ENCODE measurements around the gene CREB5. TPM values are rescaled to one million over a fixed set of nuclear protein-coding genes. Genes with fewer than 3 reads are reported as not detected.

The CREB5 gene
- total RNA-seq, 2 experiments from 2014 or later = not detected

DNA sequence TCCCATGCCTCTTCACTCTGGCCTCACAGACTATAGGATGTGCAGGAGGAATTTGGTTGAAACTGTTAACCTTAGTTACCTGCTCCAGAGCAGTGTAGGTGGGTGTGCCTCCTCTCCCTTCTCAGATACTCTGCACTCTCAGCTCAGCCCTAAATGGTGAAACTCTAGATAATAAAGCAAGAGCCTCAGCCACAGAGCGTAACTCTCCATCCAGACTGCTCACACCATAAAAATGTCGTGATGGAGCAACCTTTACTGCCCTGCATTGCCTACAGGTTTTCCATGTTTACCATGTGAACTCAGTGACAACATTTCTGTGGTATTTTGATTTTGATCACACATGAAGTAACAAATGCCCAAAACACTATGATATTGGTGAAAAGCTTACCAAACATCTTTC lies 227.7 kb downstream of the CREB5 start:
- no peak for DNase-seq
- no peak for ATAC-seq

DNA sequence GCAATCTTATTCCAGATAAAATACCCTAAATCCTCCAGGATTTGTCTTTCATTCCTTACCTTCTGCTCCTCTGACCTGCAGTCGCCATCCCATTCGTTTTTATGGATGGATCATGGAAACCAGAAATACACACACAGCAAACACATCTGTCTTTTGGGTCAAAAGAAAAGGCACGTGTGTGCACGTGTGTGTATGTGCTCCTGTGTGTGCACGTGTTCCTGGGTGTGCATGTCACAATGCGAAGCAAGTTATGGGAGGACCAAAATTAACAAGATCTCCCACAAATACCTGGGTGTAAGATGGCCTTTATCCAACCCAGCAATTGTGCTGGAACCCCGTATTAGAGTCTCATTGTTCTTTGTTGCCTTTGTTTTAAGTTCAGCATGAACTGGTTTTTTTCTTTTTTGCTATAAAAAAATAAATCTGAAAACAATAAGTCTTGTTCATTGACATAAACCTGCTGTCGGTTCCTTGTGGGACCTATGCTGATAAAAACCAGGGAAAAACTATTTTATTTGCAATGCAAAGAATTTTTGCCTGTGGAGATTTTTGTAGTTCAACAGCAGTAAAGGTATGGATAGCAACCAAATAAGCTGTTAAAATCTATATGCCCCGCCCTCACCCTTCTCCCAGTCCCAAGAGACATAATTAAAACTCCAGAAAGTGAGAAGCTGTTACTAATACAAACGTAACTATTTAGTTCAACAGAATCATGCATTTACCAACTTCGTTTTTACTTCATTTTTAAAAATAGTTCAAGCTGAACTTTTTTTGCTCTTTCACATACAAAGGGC lies 229.6 kb downstream of the CREB5 start:
- ChIA-PET CTCF (no interaction called here), POLR2A (no interaction called here)
- Mint-ChIP-seq H3K27ac (no peak overlapping the region), H3K4me3 (no peak overlapping the region), H3K4me1 (ENCODE audit: low read depth) (no peaks in the 10 kb centered on the region), H3K27me3 (ENCODE audit: low read depth) (no peaks in the 10 kb centered on the region), H3K36me3 (ENCODE audit: low read depth) (no peaks in the 10 kb centered on the region), H3K9me3 (ENCODE audit: insufficient read depth) (no peaks in the 10 kb centered on the region)
- DNase-seq (no peak), ATAC-seq (no peak)

More for the DNA sequence above, 227.7 kb downstream of the CREB5 start:
- Mint-ChIP-seq H3K4me1 (ENCODE audit: low read depth) (no peaks in the 10 kb centered on the region), H3K27ac (no peak overlapping the region), H3K9me3 (ENCODE audit: insufficient read depth) (no peaks in the 10 kb centered on the region), H3K4me3 (no peak overlapping the region), H3K27me3 (ENCODE audit: low read depth) (no peaks in the 10 kb centered on the region), H3K36me3 (ENCODE audit: low read depth) (no peaks in the 10 kb centered on the region)
- ChIA-PET POLR2A (no interaction called here), CTCF (no interaction called here)

DNA sequence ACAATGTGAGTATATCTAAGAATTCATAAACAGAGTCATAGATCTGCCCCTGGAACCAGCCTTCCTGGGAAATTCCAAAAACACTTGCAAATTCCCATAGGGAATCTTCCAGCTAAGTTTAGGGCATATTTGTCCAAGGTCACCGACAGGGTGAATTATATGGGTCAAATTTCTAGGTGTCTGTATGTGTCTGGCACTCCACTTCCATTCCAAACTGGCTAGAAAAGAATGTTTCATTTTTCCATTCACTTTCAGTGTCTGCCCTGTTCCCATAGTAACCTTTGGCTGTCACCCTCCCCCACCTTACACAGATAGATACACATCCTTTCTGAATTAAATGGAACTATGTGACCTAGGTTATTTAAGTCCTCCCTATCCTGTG lies 230.9 kb downstream of the CREB5 start:
- POLR2A ChIA-PET = no interaction called here
- Mint-ChIP-seq H3K27ac (no peak overlapping the region), H3K27me3 (ENCODE audit: low read depth) (no peaks in the 10 kb centered on the region), H3K36me3 (ENCODE audit: low read depth) (no peaks in the 10 kb centered on the region), H3K9me3 (ENCODE audit: insufficient read depth) (no peaks in the 10 kb centered on the region), H3K4me1 (ENCODE audit: low read depth) (no peaks in the 10 kb centered on the region), H3K4me3 (no peak overlapping the region)
- DNase-seq (no peak), ATAC-seq (no peak)
- CTCF ChIA-PET = interaction anchor here (0.7 kb wide), 1 partner anchor 231 kb away, joined by 3 read pairs; no protein-coding TSS in a partner anchor

DNA sequence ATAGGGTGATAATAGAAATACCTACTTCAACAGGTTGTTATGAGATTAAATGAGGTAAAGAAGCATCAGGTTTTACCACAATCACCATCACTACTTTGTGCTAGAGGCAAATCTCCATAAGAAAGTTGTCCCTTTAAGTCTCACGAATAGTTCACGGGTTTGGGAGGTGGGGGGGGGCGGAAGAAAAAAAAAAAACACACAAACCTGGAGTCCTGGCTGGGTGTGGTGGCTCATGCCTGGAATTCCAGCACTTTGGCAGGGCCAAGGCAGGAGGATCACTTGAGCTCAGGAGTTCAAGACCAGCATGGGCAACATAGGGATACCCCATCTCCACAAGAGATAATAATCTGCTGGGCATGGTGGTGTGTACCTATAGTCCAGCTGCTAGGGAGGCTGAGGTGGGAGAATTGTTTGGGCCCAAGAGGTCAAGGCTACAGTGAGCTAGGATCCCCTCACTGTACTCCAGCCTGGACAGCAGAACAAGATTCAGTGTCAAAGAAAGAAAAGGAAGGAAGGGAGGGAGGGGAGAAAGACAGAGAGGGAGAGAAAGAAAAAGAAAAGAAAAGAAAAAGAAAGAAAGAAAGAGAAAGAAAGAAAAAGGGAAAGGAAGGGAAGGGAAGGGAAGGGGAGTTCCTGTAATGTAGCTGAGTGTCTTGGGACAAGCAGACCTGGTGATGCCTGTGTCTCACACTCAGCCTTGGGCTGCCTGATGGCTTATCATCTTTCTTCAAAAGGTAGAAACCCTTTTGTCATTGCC lies 231.4 kb downstream of the CREB5 start:
- no peaks in the 10 kb centered on the region for H3K36me3 Mint-ChIP-seq (ENCODE audit: low read depth)
- no peaks in the 10 kb centered on the region for H3K9me3 Mint-ChIP-seq (ENCODE audit: insufficient read depth)
- no peaks in the 10 kb centered on the region for H3K27me3 Mint-ChIP-seq (ENCODE audit: low read depth)
- ChIA-PET POLR2A (no interaction called here), CTCF (interaction anchor here (0.7 kb wide), 1 partner anchor 232 kb away, joined by 3 read pairs; no protein-coding TSS in a partner anchor)
- ATAC-seq = no peak
- H3K4me3 Mint-ChIP-seq = no peak overlapping the region
- no peak overlapping the region for H3K27ac Mint-ChIP-seq
- DNase-seq = no peak
- H3K4me1 Mint-ChIP-seq (ENCODE audit: low read depth) = no peaks in the 10 kb centered on the region

DNA sequence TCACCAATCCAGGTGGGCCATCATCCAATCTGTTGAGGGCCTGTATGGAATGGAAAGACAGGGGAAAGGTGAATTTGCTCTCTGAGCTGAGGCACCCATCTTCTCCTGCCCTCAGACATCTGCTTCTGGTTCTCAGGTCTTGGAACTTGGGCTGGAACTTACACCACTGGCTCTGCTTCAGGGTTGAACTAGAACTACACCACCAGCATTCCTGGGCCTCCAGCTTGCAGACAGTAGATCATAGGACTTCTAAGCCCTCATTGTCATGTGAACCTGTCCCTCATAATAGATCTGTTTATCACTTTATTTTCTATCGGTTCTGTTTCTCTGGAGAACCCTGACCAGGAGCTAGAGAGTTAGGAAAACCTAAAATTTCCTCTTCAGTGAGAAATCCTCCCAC lies 233.5 kb downstream of the CREB5 start:
- H3K4me3 Mint-ChIP-seq = no peak overlapping the region
- no peaks in the 10 kb centered on the region for H3K4me1 Mint-ChIP-seq (ENCODE audit: low read depth)
- no peak overlapping the region for H3K27ac Mint-ChIP-seq
- ATAC-seq (no peak), DNase-seq (no peak)
- no peaks in the 10 kb centered on the region for H3K36me3 Mint-ChIP-seq (ENCODE audit: low read depth)
- H3K27me3 Mint-ChIP-seq (ENCODE audit: low read depth) = peaks cover 3% of the 10 kb centered on the region
- ChIA-PET CTCF (no interaction called here), POLR2A (no interaction called here)
- no peaks in the 10 kb centered on the region for H3K9me3 Mint-ChIP-seq (ENCODE audit: insufficient read depth)

DNA sequence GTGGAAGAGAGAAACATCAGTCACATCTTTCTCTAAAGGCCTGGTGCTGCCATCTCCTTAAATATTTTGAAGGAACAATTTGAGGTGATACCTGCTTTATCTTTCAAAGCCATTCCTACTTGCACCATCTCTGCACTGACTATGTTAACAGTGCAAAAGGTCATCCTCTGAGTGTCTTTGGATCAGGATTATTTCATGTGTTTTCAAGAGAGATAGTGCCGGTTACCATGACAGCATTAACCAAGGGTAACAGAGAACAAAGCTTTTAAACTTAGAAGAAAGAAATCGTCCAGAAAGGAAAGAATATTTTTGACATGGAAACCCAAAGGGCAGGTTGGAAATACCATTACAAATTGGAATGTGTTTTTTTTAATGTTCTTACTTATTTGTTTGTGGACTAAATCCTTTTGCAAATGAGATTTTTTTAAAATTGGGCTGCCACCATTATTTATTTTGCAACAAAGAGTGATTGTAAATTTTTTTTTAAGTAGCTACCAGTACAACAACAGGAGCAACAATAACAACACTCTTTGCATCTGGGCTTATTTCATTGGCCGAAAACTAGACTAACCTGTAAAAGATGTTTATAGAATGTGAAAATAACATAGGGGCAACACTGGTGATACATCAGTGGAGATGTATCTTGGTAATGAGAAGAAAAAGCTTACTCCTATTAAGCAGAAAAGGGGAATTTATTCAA lies 234.2 kb downstream of the CREB5 start:
- CTCF ChIA-PET = no interaction called here
- H3K4me1 Mint-ChIP-seq (ENCODE audit: low read depth) = no peaks in the 10 kb centered on the region
- no peak overlapping the region for H3K4me3 Mint-ChIP-seq

DNA sequence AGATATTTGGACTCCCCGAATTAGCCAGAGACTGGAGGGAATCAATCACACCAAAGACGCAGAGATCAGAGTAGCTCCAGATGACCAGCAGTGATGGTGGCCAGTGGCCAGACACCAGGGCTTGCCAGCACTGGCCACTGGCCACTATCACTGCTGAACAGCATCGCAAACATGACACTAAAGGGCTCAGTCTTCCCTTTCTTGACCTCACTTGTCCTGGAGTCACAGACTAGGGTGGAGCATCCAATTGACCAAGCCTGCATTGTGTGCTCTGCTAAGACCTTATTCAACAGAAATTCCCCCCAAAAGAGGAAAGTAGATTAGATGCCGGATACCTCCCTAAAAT lies 234.7 kb downstream of the CREB5 start:
- POLR2A ChIA-PET = no interaction called here
- ATAC-seq (no peak), DNase-seq (no peak)
- CTCF ChIA-PET = no interaction called here
- no peaks in the 10 kb centered on the region for H3K36me3 Mint-ChIP-seq (ENCODE audit: low read depth)
- H3K9me3 Mint-ChIP-seq (ENCODE audit: insufficient read depth) = no peaks in the 10 kb centered on the region
- H3K4me3 Mint-ChIP-seq = no peak overlapping the region
- peaks cover 3% of the 10 kb centered on the region for H3K27me3 Mint-ChIP-seq (ENCODE audit: low read depth)
- no peaks in the 10 kb centered on the region for H3K4me1 Mint-ChIP-seq (ENCODE audit: low read depth)
- no peak overlapping the region for H3K27ac Mint-ChIP-seq

More for the DNA sequence above, 234.2 kb downstream of the CREB5 start:
- POLR2A ChIA-PET = no interaction called here
- Mint-ChIP-seq H3K9me3 (ENCODE audit: insufficient read depth) (no peaks in the 10 kb centered on the region), H3K36me3 (ENCODE audit: low read depth) (no peaks in the 10 kb centered on the region), H3K27me3 (ENCODE audit: low read depth) (peaks cover 3% of the 10 kb centered on the region), H3K27ac (no peak overlapping the region)
- DNase-seq (no peak), ATAC-seq (no peak)

DNA sequence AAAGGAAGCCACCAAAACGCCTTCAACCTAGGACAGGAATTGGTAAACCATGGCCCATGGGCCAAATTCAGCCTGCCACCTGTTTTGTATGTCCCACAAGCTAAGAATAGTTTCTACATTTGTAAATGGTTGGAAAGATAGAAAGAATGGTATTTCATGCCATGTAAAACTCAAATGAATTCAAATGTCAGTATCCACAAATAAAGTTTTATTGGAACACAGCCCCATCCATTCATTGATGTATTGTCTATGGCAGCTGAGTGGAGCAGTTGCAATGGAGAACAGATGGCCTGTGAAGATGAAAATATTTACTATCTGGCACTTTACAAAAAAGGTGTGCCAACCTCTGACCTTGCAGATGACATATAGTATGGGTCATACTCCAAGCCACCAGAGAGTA lies 236.9 kb downstream of the CREB5 start:
- CTCF ChIA-PET = no interaction called here

DNA sequence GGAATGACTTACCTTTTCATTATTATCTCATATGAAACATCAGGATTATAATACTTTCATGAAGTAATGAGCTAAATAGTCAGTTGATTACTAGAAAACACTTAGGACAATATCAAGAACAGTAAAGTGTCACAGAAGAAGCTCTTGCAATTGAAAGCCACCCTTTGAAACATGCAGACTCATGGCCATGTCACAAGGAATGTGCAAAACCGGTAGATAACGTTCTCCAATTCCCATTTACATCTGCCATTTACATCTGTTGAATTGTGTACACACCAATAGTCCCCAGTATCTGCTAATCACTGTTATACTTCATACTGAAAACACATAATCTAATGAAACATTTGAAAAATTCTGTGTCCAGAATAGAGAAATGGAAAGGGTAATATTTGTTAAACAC lies 237.5 kb downstream of the CREB5 start:
- ATAC-seq (no peak), DNase-seq (no peak)
- Mint-ChIP-seq H3K27ac (no peak overlapping the region), H3K27me3 (ENCODE audit: low read depth) (peaks cover 3% of the 10 kb centered on the region), H3K4me3 (no peak overlapping the region), H3K36me3 (ENCODE audit: low read depth) (no peaks in the 10 kb centered on the region), H3K9me3 (ENCODE audit: insufficient read depth) (no peaks in the 10 kb centered on the region), H3K4me1 (ENCODE audit: low read depth) (no peaks in the 10 kb centered on the region)
- ChIA-PET POLR2A (no interaction called here), CTCF (no interaction called here)

More for the DNA sequence above, 236.9 kb downstream of the CREB5 start:
- Mint-ChIP-seq H3K36me3 (ENCODE audit: low read depth) (no peaks in the 10 kb centered on the region), H3K9me3 (ENCODE audit: insufficient read depth) (no peaks in the 10 kb centered on the region), H3K27ac (no peak overlapping the region), H3K4me3 (no peak overlapping the region), H3K27me3 (ENCODE audit: low read depth) (peaks cover 3% of the 10 kb centered on the region), H3K4me1 (ENCODE audit: low read depth) (no peaks in the 10 kb centered on the region)
- DNase-seq = no peak
- ATAC-seq = no peak
- POLR2A ChIA-PET = no interaction called here

DNA sequence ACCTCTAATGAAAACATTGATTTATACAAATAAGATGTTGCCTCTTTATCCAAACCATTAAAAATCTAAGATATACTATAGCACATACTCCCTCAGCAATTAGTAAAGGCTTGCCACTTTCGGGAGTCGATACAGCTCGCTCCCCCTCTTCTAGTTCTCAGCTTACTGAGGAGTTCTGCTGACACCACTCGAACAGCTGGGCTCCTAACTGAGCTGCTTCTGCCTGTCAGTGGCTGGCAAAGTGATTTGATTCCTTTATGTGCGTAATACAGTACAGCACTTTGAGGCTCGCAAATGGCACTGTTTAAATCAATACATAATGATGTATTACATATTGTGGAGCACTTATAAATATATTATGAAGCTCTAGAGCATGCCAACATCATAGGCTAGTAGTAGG lies 241.8 kb downstream of the CREB5 start:
- peaks cover 5% of the 10 kb centered on the region for H3K9me3 Mint-ChIP-seq (ENCODE audit: insufficient read depth)
- CTCF ChIA-PET = interaction anchor here (1.1 kb wide), 1 partner anchor 8 kb away, joined by 3 read pairs; no protein-coding TSS in a partner anchor
- H3K4me1 Mint-ChIP-seq (ENCODE audit: low read depth) = no peaks in the 10 kb centered on the region
- H3K27me3 Mint-ChIP-seq (ENCODE audit: low read depth) = peaks cover 3% of the 10 kb centered on the region
- POLR2A ChIA-PET = no interaction called here
- H3K27ac Mint-ChIP-seq = no peak overlapping the region
- H3K36me3 Mint-ChIP-seq (ENCODE audit: low read depth) = no peaks in the 10 kb centered on the region
- ATAC-seq (no peak), DNase-seq (no peak)
- no peak overlapping the region for H3K4me3 Mint-ChIP-seq

DNA sequence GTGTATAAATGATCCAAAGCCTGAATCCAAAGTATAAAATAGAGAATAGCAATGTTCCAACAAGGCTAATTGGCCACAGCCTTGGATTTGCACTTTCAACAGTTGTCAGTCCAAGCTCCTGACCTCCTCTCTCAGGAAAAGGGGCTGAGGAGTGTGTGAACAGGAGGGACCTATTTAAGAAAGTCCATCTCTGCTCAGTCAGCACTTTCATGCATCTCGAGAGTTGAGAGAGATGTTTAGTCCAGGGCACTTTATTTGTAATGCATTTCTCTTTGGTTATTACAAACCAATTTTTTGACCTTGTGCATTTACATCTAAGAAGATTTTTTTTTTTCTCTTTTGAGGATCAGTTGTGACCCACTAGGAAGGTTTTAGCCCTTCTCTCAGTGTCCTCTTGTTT lies 244.2 kb downstream of the CREB5 start:
- CTCF ChIA-PET = no interaction called here
- Mint-ChIP-seq H3K9me3 (ENCODE audit: insufficient read depth) (peaks cover 15% of the 10 kb centered on the region), H3K4me1 (ENCODE audit: low read depth) (peaks cover 2% of the 10 kb centered on the region), H3K27me3 (ENCODE audit: low read depth) (no peaks in the 10 kb centered on the region), H3K4me3 (no peak overlapping the region), H3K36me3 (ENCODE audit: low read depth) (peaks cover 7% of the 10 kb centered on the region), H3K27ac (no peak overlapping the region)
- POLR2A ChIA-PET = no interaction called here
- ATAC-seq (no peak), DNase-seq (no peak)

DNA sequence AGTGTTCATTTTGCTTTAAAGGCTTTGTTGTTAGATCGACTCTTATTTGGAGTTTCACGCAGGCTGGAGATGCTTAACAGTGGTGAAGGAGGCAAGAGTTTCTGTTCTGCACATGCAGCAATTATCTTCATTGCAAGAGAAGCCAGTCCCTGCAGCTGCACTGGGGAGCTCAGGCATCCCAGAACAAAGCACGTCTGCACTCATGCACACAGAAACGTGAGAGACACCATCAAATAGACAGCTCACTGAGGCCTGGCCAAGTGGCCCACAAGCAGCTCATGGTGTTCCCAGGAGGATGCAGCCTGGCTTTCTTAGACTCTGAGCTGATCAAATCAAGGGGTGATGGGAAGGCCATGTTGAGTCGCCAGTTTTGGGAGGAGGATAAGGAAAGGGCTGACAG lies 246.1 kb downstream of the CREB5 start:
- Mint-ChIP-seq H3K27me3 (ENCODE audit: low read depth) (peaks cover 3% of the 10 kb centered on the region), H3K9me3 (ENCODE audit: insufficient read depth) (peaks cover 19% of the 10 kb centered on the region), H3K36me3 (ENCODE audit: low read depth) (peaks cover 9% of the 10 kb centered on the region)

More for the DNA sequence above, 246.1 kb downstream of the CREB5 start:
- H3K4me3 Mint-ChIP-seq = no peak overlapping the region
- DNase-seq (no peak), ATAC-seq (no peak)
- CTCF ChIA-PET = no interaction called here
- no peak overlapping the region for H3K27ac Mint-ChIP-seq
- peaks cover 15% of the 10 kb centered on the region for H3K4me1 Mint-ChIP-seq (ENCODE audit: low read depth)
- POLR2A ChIA-PET = no interaction called here
